HepG2 (cell line): ENCODE measurements around the gene IL1RL1.

Experiments
- AKAP8 ChIP-seq: sonication (generic); formaldehyde crosslinking; IDR thresholded peaks from 2 replicates; pipeline ENCODE4 v1.5.1; 2020; ENCODE audit warnings: mild to moderate bottlenecking, missing genetic modification reagents
- CHD2 ChIP-seq: IDR thresholded peaks from 2 replicates; pipeline ENCODE4 v1.6.1; 2011; ENCODE audit warnings: low read depth, low read length, improper control_type of control experiment
- POLR2AphosphoS5 ChIP-seq: IDR thresholded peaks from 2 replicates; pipeline ENCODE4 v1.6.1; 2012; ENCODE audit warnings: low read depth, low read length
- POLR2G ChIP-seq: fragments of 200-400 bp; formaldehyde crosslinking; IDR thresholded peaks from 2 replicates; pipeline ENCODE4 v1.6.1; 2018; ENCODE audit warnings: mild to moderate bottlenecking, low read depth, low read length, moderate library complexity
- RAD21 ChIP-seq: fragments of 450-650 bp; formaldehyde crosslinking; IDR thresholded peaks from 2 replicates; pipeline ENCODE4 v1.5.0; 2020; ENCODE audit warnings: mild to moderate bottlenecking
- SP1 ChIP-seq, 2 experiments: fragments of 450-650 bp in 1 of 2; sonication (generic) in 1 of 2; formaldehyde crosslinking in 1 of 2; IDR thresholded peaks; 2 replicates each; pipeline versions ENCODE4 v1.4.0 to v1.6.1; 2016 to 2020; ENCODE audit warnings: missing genetic modification reagents in 1 of 2
- ZFP41 ChIP-seq: sonication (generic); formaldehyde crosslinking; IDR thresholded peaks from 2 replicates; pipeline ENCODE4 v1.4.0; 2020; ENCODE audit warnings: mild to moderate bottlenecking, missing genetic modification reagents, borderline replicate concordance
- ZNF317 ChIP-seq: sonication (generic); formaldehyde crosslinking; IDR thresholded peaks from 2 replicates; pipeline ENCODE4 v1.5.0; 2020; ENCODE audit warnings: mild to moderate bottlenecking, missing genetic modification reagents
- ZNF549 ChIP-seq: sonication (generic); formaldehyde crosslinking; IDR thresholded peaks from 2 replicates; pipeline ENCODE4 v1.5.0; 2020; ENCODE audit warnings: missing genetic modification reagents
- TF ChIP-seq, protein P1 (sequence below): sonication (generic); formaldehyde crosslinking; IDR thresholded peaks from 2 replicates; pipeline ENCODE4 v1.8.1; 2023; ENCODE audit warnings: mild to moderate bottlenecking, missing genetic modification reagents, borderline replicate concordance

DNA sequence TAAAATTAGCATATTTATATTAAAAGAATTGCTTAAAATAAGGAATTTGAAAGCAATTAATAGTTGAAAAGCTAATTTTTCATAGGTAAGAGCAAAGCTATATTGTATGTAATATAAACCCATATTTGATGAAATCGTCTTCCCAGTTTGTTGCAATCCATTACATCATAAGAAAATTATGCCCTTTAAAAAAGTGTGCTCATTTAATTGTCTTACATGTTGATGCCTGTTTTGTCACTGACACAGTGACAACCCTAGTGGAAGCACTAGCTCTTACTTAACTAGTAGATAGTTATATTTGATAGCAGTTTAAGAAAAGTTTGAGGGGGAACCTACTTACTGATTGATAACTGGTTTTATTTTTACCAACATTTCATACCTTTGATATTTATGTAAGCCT lies 81.6 kb downstream of the IL1RL1 start:
- TF ChIP-seq RAD21 (CRISPR knock-in tag), result no peak
- TF ChIP-seq POLR2AphosphoS5, result no peak
- no peak for TF ChIP-seq SP1 (IDR thresholded peaks at IDR 0.05)
- TF ChIP-seq SP1 (CRISPR knock-in tag; IDR thresholded peaks at IDR 0.05), result no peak
- TF ChIP-seq, protein P1, sequence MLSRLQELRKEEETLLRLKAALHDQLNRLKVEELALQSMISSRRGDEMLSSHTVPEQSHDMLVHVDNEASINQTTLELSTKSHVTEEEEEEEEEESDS (CRISPR knock-in tag), result no peak
- TF ChIP-seq POLR2G, result no peak
- no peak for TF ChIP-seq ZNF317 (CRISPR knock-in tag)
- TF ChIP-seq ZFP41 (CRISPR knock-in tag), result no peak
- no peak for TF ChIP-seq AKAP8 (CRISPR knock-in tag)
- no peak for TF ChIP-seq ZNF549
- no peak for TF ChIP-seq CHD2
